WTC11 (cell line): ENCODE results near the gene TRIM66. TPM values are rescaled to one million over a fixed set of nuclear protein-coding genes. Genes with fewer than 3 reads are reported as not detected.

ENCODE experiments used
- ATAC-seq: fragments of 200-7000 bp; cut with Tn5 transposase; 2 replicates; pipeline ENCODE4 v1.10.0; 2021; ENCODE audit warnings: mild to moderate bottlenecking, moderate library complexity
- CTCF ChIA-PET: fragments of 300-600 bp; sonication (Branson Sonifier 250); formaldehyde crosslinking; loops from one replicate; lab custom pipeline; 2021; ENCODE audit warnings: antibody characterized with exemption; lab: Charles Lee
- POLR2A ChIA-PET: fragments of 350-600 bp; sonication (Branson Sonifier 250); formaldehyde crosslinking; loops from one replicate; lab custom pipeline; 2021; ENCODE audit warnings: antibody characterized with exemption; lab: Charles Lee
- DNase-seq: peaks from one replicate; pipeline ENCODE4 v3.0.0; 2021; ENCODE audit warnings: low spot score
- H3K27ac Mint-ChIP-seq: 2 replicates; pipeline ENCODE4 v1.8.0; 2021; ENCODE audit warnings: mixed read lengths
- H3K27me3 Mint-ChIP-seq: 2 replicates; pipeline ENCODE4 v1.8.0; 2021; ENCODE audit warnings: low read depth, mild to moderate bottlenecking, moderate library complexity, mixed read lengths
- H3K36me3 Mint-ChIP-seq: 2 replicates; pipeline ENCODE4 v1.8.0; 2021; ENCODE audit warnings: mixed read lengths
- H3K4me1 Mint-ChIP-seq: 2 replicates; pipeline ENCODE4 v1.8.0; 2022; ENCODE audit warnings: mixed read lengths
- H3K4me3 Mint-ChIP-seq: 2 replicates; pipeline ENCODE4 v1.8.0; 2021; ENCODE audit warnings: mild to moderate bottlenecking, moderate library complexity, mixed read lengths
- H3K9me3 Mint-ChIP-seq: 2 replicates; pipeline ENCODE4 v1.8.0; 2021; ENCODE audit warnings: mixed read lengths
- MXD4 ChIP-seq: fragments of 250-450 bp; sonication (Bioruptor Pico); IDR thresholded peaks from 2 replicates; pipeline ENCODE4 v1.8.0; 2021; ENCODE audit warnings: mild to moderate bottlenecking, moderate library complexity, borderline replicate concordance
- NFATC4 ChIP-seq: fragments of 250-450 bp; sonication (Bioruptor Pico); IDR thresholded peaks from 2 replicates; pipeline ENCODE4 v1.9.0; 2021; ENCODE audit warnings: mild to moderate bottlenecking
- SMAD3 ChIP-seq: sonication (generic); formaldehyde crosslinking; IDR thresholded peaks from 2 replicates; pipeline ENCODE4 v1.8.0; 2022; ENCODE audit warnings: missing genetic modification reagents, mild to moderate bottlenecking, borderline replicate concordance
- SOX15 ChIP-seq: fragments of 250-450 bp; sonication (Bioruptor Pico); IDR thresholded peaks from 2 replicates; pipeline ENCODE4 v1.9.0; 2021; ENCODE audit warnings: mild to moderate bottlenecking
- TEAD1 ChIP-seq: sonication (generic); formaldehyde crosslinking; IDR thresholded peaks from 2 replicates; pipeline ENCODE4 v1.8.0; 2022; ENCODE audit warnings: mild to moderate bottlenecking, missing genetic modification reagents
- ZNF232 ChIP-seq: sonication (generic); formaldehyde crosslinking; IDR thresholded peaks from 2 replicates; pipeline ENCODE4 v1.8.0; 2022; ENCODE audit warnings: mild to moderate bottlenecking, missing genetic modification reagents
- total RNA-seq: library from RNA; stranded (reverse); gene quantifications from 3 replicates; pipeline ENCODE4 v1.2.3, GENCODE V29; 2021
- TF ChIP-seq, protein P1 (sequence below): sonication (generic); formaldehyde crosslinking; IDR thresholded peaks from 2 replicates; pipeline ENCODE4 v1.8.1; 2022; ENCODE audit warnings: mild to moderate bottlenecking, moderate library complexity, missing genetic modification reagents
- TF ChIP-seq, protein P2 (sequence below): sonication (generic); formaldehyde crosslinking; IDR thresholded peaks from 2 replicates; pipeline ENCODE4 v1.8.1; 2023; ENCODE audit warnings: mild to moderate bottlenecking, missing genetic modification reagents
- TF ChIP-seq, protein P3 (sequence below): sonication (generic); formaldehyde crosslinking; IDR thresholded peaks from 2 replicates; pipeline ENCODE4 v1.8.0; 2023; ENCODE audit warnings: missing genetic modification reagents
- TF ChIP-seq, protein P4 (sequence below): sonication (generic); formaldehyde crosslinking; IDR thresholded peaks from 2 replicates; pipeline ENCODE4 v1.8.1; 2022; ENCODE audit warnings: low read depth, mild to moderate bottlenecking, moderate library complexity, missing genetic modification reagents, borderline replicate concordance
- TF ChIP-seq, protein P5 (sequence below): sonication (generic); formaldehyde crosslinking; IDR thresholded peaks from 2 replicates; pipeline ENCODE4 v1.8.0; 2022; ENCODE audit warnings: mild to moderate bottlenecking, missing genetic modification reagents
- TF ChIP-seq, protein P6 (sequence below): fragments of 250-450 bp; sonication (Bioruptor Pico); IDR thresholded peaks from 2 replicates; pipeline ENCODE4 v1.9.0; 2021; ENCODE audit warnings: mild to moderate bottlenecking, borderline replicate concordance
- TF ChIP-seq, protein P7 (sequence below): sonication (generic); formaldehyde crosslinking; conservative IDR thresholded peaks from 2 replicates; pipeline ENCODE4 v1.8.1; 2022; ENCODE audit warnings: mild to moderate bottlenecking, missing genetic modification reagents
- TF ChIP-seq, protein P8 (sequence below): sonication (generic); formaldehyde crosslinking; IDR thresholded peaks from 2 replicates; pipeline ENCODE4 v1.8.0; 2023; ENCODE audit warnings: missing genetic modification reagents, mild to moderate bottlenecking, borderline replicate concordance

Gene TRIM66
- total RNA-seq, 1 experiment from 2014 or later: 5.6 TPM

DNA sequence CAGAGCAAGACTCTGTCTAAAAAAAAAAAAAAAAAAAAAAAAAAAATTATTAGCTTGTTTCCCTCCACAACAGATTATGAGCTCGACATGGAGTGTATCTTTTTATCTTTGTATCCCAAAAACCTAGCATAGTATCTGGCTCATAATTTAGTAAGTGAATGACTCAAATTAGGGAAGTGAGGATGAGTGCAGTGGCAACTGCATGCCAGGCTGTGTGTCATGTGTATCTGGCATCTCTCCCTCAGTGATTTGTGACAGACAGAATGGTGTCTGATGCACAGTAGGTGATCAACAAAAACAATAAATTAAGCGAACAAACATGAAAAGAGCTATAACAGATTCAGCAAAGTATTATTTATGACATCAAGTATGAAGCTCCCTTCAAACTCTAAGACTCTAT lies 95.7 kb downstream of the TRIM66 start (continued):
- no peak for TF ChIP-seq MXD4 (CRISPR knock-in tag)
- TF ChIP-seq, protein P1, sequence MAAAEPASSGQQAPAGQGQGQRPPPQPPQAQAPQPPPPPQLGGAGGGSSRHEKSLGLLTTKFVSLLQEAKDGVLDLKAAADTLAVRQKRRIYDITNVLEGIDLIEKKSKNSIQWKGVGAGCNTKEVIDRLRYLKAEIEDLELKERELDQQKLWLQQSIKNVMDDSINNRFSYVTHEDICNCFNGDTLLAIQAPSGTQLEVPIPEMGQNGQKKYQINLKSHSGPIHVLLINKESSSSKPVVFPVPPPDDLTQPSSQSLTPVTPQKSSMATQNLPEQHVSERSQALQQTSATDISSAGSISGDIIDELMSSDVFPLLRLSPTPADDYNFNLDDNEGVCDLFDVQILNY (CRISPR knock-in tag): no peak
- TF ChIP-seq, all 79 proteins: peak for 0

DNA sequence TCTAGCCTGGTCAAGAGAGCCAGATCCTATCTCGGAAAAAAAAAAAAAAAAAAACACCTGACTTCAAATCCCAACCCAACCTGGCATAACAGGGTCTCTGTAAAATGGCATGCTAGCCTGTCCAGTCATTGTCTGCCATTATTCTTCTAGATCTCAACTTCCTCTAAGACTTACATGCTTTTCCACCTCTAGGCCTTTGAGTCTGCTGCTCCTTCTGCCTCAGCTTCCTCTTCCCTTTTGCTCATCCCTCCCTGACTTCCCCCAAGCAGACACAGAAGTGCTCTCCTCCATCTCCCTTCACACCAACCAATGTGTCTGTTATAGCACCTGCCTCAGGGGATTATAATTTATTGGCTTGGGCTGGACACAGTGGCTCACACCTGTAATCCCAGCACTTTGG lies 96.3 kb downstream of the TRIM66 start:
- POLR2A ChIA-PET: interaction anchor here (1.1 kb wide), 1 partner anchor 224 kb away, joined by 3 read pairs; a partner anchor contains a TSS
- ATAC-seq: no peak
- 0 out of 2 replicates have a peak overlapping the region, but pooled peaks have one; percentile 65 for H3K27ac Mint-ChIP-seq

More for the DNA sequence above, 96.3 kb downstream of the TRIM66 start:
- Mint-ChIP-seq H3K4me3 (no peak overlapping the region), H3K27me3 (no peaks in the 10 kb centered on the region), H3K9me3 (peaks cover 18% of the 10 kb centered on the region), H3K36me3 (no peaks in the 10 kb centered on the region), H3K4me1 (peaks cover 8% of the 10 kb centered on the region)
- no peak for DNase-seq
- CTCF ChIA-PET: interaction anchor here (0.8 kb wide), 1 partner anchor 17 kb away, joined by 4 read pairs; no protein-coding TSS in a partner anchor
- TF ChIP-seq, protein P2, sequence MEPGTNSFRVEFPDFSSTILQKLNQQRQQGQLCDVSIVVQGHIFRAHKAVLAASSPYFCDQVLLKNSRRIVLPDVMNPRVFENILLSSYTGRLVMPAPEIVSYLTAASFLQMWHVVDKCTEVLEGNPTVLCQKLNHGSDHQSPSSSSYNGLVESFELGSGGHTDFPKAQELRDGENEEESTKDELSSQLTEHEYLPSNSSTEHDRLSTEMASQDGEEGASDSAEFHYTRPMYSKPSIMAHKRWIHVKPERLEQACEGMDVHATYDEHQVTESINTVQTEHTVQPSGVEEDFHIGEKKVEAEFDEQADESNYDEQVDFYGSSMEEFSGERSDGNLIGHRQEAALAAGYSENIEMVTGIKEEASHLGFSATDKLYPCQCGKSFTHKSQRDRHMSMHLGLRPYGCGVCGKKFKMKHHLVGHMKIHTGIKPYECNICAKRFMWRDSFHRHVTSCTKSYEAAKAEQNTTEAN: no peak
- TF ChIP-seq NFATC4 (CRISPR knock-in tag) (no peak), TEAD1 (CRISPR knock-in tag) (no peak), SMAD3 (CRISPR knock-in tag) (no peak), SOX15 (CRISPR knock-in tag) (no peak), ZNF232 (CRISPR knock-in tag) (no peak)
- TF ChIP-seq, protein P3, sequence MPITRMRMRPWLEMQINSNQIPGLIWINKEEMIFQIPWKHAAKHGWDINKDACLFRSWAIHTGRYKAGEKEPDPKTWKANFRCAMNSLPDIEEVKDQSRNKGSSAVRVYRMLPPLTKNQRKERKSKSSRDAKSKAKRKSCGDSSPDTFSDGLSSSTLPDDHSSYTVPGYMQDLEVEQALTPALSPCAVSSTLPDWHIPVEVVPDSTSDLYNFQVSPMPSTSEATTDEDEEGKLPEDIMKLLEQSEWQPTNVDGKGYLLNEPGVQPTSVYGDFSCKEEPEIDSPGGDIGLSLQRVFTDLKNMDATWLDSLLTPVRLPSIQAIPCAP: no peak
- TF ChIP-seq, protein P4, sequence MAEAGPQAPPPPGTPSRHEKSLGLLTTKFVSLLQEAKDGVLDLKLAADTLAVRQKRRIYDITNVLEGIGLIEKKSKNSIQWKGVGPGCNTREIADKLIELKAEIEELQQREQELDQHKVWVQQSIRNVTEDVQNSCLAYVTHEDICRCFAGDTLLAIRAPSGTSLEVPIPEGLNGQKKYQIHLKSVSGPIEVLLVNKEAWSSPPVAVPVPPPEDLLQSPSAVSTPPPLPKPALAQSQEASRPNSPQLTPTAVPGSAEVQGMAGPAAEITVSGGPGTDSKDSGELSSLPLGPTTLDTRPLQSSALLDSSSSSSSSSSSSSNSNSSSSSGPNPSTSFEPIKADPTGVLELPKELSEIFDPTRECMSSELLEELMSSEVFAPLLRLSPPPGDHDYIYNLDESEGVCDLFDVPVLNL (CRISPR knock-in tag): no peak
- TF ChIP-seq, protein P5, sequence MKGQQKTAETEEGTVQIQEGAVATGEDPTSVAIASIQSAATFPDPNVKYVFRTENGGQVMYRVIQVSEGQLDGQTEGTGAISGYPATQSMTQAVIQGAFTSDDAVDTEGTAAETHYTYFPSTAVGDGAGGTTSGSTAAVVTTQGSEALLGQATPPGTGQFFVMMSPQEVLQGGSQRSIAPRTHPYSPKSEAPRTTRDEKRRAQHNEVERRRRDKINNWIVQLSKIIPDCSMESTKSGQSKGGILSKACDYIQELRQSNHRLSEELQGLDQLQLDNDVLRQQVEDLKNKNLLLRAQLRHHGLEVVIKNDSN: no peak
- TF ChIP-seq, protein P6, sequence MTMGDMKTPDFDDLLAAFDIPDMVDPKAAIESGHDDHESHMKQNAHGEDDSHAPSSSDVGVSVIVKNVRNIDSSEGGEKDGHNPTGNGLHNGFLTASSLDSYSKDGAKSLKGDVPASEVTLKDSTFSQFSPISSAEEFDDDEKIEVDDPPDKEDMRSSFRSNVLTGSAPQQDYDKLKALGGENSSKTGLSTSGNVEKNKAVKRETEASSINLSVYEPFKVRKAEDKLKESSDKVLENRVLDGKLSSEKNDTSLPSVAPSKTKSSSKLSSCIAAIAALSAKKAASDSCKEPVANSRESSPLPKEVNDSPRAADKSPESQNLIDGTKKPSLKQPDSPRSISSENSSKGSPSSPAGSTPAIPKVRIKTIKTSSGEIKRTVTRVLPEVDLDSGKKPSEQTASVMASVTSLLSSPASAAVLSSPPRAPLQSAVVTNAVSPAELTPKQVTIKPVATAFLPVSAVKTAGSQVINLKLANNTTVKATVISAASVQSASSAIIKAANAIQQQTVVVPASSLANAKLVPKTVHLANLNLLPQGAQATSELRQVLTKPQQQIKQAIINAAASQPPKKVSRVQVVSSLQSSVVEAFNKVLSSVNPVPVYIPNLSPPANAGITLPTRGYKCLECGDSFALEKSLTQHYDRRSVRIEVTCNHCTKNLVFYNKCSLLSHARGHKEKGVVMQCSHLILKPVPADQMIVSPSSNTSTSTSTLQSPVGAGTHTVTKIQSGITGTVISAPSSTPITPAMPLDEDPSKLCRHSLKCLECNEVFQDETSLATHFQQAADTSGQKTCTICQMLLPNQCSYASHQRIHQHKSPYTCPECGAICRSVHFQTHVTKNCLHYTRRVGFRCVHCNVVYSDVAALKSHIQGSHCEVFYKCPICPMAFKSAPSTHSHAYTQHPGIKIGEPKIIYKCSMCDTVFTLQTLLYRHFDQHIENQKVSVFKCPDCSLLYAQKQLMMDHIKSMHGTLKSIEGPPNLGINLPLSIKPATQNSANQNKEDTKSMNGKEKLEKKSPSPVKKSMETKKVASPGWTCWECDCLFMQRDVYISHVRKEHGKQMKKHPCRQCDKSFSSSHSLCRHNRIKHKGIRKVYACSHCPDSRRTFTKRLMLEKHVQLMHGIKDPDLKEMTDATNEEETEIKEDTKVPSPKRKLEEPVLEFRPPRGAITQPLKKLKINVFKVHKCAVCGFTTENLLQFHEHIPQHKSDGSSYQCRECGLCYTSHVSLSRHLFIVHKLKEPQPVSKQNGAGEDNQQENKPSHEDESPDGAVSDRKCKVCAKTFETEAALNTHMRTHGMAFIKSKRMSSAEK (CRISPR knock-in tag): no peak
- TF ChIP-seq, protein P7, sequence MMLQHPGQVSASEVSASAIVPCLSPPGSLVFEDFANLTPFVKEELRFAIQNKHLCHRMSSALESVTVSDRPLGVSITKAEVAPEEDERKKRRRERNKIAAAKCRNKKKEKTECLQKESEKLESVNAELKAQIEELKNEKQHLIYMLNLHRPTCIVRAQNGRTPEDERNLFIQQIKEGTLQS (CRISPR knock-in tag): no peak
- TF ChIP-seq, protein P8, sequence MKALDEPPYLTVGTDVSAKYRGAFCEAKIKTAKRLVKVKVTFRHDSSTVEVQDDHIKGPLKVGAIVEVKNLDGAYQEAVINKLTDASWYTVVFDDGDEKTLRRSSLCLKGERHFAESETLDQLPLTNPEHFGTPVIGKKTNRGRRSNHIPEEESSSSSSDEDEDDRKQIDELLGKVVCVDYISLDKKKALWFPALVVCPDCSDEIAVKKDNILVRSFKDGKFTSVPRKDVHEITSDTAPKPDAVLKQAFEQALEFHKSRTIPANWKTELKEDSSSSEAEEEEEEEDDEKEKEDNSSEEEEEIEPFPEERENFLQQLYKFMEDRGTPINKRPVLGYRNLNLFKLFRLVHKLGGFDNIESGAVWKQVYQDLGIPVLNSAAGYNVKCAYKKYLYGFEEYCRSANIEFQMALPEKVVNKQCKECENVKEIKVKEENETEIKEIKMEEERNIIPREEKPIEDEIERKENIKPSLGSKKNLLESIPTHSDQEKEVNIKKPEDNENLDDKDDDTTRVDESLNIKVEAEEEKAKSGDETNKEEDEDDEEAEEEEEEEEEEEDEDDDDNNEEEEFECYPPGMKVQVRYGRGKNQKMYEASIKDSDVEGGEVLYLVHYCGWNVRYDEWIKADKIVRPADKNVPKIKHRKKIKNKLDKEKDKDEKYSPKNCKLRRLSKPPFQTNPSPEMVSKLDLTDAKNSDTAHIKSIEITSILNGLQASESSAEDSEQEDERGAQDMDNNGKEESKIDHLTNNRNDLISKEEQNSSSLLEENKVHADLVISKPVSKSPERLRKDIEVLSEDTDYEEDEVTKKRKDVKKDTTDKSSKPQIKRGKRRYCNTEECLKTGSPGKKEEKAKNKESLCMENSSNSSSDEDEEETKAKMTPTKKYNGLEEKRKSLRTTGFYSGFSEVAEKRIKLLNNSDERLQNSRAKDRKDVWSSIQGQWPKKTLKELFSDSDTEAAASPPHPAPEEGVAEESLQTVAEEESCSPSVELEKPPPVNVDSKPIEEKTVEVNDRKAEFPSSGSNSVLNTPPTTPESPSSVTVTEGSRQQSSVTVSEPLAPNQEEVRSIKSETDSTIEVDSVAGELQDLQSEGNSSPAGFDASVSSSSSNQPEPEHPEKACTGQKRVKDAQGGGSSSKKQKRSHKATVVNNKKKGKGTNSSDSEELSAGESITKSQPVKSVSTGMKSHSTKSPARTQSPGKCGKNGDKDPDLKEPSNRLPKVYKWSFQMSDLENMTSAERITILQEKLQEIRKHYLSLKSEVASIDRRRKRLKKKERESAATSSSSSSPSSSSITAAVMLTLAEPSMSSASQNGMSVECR (CRISPR knock-in tag): no peak
